D341Med (cell line): Measurements from ENCODE around the gene RMC1.
A peak's percentile ranks its signal among the peaks of the same experiment; 100 is the strongest.
"Not testable (repeated sequence)": the region's sequence is repeated elsewhere in the genome, so short reads cannot be mapped to it uniquely, and the experiment has no call there.

Experiments used
- DNase-seq: peaks from one replicate; pipeline ENCODE4 v3.0.0; 2012; ENCODE audit warnings: low spot score

Gene RMC1

DNA sequence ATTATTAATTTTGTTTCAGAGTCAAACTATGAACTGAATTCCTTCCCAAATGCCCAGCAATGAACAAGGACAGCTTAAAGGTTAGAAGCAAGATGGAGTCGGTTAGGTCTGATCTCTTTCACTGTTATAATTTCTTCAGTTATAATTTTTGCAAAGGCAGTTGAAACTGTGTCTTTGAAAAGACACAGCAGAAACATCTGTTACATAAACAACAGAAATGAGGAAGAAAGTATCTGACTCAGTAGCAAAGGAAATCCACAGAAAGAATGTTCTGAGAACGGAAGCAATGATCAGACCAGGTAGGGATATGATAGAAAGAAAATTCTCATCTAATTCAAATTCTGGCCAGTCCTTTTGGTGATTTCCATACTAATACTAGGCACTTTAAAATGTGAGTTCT, 5.2 kb upstream of the RMC1 start:
- no peak for DNase-seq

DNA sequence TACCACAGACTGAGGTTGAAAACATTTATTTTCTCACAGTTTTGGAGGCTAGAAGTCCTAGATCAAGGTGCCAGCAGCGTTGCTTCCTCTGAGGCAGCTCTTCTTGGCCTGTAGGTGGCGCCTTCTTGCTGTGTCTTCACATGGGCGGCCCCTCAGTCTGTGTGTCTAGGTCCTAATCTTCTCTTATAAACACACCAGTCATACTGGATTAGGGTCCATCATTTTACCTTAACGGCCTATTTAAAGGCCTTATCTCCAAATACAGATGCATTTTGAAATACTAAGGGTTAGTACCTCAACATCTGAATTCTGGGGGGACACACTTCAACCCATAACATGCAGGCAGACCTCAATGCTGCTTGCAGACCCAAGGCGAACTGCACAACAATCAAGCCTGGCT, 4.4 kb upstream of the RMC1 start:
- DNase-seq = peak; percentile 85

DNA sequence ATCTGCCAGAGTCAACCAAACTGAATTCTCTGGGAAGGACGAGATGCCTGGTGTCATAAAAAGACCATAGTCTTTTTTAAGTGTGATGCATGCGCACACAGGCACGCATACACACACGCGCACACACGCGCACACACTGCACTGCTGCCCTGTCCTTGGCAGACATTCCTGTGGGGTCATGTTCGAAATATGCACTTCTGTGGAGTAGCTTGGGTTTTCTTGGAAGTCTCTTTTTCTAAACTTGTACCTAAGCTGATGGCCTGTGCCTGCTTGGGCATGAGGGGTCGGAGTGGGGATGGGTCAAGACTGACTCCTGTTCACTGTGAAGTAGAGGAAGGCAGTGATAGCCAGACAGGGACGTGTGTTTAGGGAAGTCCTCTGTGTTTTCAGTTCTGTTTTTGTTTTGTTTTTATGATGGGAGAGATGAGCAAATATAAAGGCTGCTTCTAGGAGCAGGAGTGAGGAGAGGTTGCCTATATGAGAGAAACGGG, 4.0 kb upstream of the RMC1 start:
- DNase-seq = no peak

- DNase-seq = no peak
These were observed 1.7 kb upstream of the RMC1 start for GRCh38 chr18:23501626-23502025.

DNA sequence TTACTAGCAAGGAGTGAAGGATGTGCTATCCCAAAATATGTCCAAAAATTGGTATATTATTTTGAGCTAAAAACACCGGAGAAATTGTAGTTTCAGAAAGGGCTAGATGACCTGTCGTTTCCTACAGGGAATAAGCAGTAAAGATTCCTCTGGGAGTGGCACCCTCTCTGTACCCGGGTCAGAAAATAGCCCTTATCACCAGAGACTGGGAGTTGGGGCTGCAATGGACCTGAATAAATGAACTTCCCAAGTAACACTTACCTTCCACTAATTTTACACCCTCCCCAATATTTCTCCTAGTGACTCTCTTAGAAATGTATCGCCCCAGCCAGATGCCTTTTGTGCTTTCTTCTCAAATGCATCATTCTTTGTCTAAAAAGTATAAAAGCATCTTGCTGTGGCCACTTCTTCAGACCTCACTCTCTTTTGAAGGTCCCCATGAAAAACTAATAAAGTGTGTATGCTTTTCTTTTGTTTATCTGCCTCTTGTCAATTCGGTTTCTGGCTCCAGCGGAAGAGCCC, 734 bp upstream of the RMC1 start:
- DNase-seq = no peak

DNA sequence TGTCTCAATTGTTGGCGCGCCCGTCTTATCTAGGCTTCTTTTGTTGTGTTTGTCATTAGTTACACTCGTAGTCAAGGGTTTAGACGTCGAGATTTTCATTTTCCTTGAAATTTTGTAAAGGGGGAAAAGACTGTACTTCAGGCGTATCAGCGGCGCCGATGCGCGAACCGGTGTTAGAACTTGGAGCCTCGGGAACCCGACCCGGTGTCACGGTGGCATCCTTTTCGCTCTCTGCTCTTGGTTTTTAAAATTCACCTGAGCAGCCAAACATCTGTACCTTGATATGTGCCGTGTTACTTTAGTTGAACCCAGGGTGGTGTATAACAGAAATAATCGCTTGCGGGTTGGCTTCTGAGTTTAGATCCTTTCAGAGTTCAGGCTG, 643 bp downstream of the RMC1 start:
- no peak for DNase-seq

GRCh38 chr18:23504720-23505119, 1.4 kb downstream of the RMC1 start:
- DNase-seq = no peak

DNA sequence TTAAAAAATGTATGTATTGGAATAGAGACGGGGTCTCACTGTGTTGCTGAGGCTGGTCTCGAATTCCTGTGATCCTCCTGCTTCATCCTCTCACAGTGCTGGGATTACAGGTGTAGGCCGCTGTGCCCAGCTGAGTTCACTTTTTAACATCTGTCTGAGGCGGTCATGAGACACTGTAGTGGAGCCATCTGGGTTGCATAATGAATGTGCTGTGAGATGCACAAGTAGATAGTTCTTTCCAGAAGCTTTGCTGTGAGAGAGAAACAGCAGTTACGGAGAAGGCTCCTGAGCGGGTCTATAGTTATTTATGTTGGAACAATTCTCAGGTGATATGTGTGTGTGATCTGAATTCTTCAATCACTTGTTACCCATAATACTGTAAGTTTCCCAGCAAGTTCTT, 3.1 kb downstream of the RMC1 start:
- DNase-seq = no peak

GRCh38 chr18:23510923-23511322, 7.6 kb downstream of the RMC1 start:
- DNase-seq = not testable (repeated sequence)

- DNase-seq = not testable (repeated sequence)
These were observed 8.9 kb downstream of the RMC1 start for GRCh38 chr18:23512216-23512615.

GRCh38 chr18:23512641-23513040, 9.3 kb downstream of the RMC1 start:
- DNase-seq = no peak

GRCh38 chr18:23515911-23516546, 12.7 kb downstream of the RMC1 start:
- DNase-seq = peak; percentile 89

- DNase-seq = no peak
These were observed 16.4 kb downstream of the RMC1 start for GRCh38 chr18:23519734-23520133.

DNA sequence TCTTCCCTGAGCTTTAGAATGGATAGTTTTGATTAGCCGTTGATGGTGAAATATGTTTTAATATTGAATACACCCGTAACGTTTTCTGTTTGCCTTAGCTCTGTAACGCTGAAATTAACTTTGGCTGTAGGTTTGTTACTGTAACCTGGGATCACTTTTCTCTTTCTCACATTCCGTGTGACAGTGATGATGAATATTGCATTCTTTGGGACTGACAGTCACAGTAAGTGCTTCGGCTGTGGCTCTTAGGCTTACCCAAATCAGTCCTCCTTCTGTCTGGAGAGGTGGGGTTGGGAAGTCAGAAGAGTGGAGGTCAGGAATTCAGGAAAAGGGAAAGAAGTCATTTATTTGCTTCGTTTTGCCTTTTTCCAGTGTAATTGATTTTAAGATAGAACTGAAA, 18.0 kb downstream of the RMC1 start:
- DNase-seq = no peak

DNA sequence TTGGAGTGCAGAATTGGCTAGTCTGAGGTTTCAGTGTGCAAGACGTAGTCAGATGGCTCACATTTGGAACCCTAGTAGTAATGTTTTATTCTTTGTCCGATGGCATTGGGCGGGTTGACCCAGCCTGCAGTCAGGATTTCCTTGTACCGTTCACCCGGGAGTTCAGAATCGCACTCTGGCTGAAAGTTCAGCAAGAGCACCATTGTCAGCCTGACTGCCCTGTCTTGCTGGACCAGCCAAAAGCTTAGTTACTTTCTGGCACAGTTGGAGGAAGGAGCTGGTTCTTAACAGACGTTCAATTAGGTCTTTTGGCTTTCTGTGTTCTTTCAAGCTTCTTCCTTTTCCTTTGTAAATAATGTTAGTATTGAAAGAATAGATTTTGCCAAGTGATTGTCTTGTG, 18.6 kb downstream of the RMC1 start:
- DNase-seq = no peak

DNA sequence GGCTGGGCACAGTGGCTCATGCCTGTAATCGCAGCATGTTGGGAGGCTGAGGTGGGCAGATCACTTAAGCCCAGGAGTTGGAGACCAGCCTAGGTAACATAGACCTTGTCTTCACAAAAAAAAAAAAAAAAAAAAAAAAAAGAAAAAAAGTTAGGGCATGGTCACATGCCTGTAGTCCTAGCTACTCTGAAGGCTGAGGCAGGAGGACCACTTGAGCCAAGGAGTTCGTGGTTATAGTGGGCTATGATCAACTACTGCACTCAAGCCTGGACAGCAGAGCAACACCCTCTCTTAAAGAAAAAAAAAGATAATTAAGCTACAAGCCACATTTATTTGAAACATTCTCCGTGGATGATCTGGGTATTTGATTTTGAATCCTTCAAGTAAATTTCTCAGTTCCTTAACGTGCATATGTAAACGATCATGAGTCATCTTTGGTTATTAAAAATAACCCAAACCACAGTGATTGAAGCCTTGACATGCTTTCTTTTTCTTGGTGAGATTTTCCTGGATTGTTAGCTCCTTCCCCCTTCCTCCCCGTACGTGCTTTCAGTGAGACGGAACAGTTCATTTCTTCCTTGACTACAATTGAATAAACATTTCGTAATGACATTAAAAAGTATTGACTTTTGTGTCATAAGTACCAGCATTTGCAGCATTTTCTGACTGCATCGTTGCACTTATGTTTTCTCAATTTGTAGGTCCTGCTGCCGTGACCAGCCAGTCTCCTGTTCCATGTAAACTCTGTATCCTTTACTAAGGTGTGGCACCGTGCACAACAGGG, 20.3 kb downstream of the RMC1 start:
- no peak for DNase-seq

DNA sequence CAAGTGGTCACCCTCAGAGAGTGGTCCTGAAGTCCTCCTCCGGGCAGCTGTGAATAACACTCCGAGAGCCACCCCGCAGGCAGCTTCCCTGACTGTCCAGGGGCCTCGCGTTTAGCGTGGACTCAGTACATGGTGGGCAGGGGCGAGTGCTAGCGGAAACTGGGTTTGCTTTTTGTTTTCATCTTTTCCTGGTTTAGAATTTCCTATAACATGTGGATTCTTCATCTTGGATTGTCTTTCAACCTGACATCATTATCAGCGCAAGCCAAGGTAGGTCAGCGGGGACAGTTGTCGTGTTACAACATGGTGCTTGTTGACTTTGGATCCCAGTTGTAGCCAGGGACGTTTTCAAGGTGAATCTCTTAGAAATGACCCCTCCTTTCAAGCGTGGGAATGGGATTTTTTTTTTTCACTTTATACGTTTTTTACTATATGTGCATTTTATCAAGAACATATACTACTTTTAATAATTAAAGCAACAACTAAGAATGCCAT, 20.9 kb downstream of the RMC1 start:
- no peak for DNase-seq

- no peak for DNase-seq
These were observed 23.3 kb downstream of the RMC1 start for GRCh38 chr18:23526501-23527063.

GRCh38 chr18:23528580-23529472, 25.5 kb downstream of the RMC1 start:
- DNase-seq = no peak

DNA sequence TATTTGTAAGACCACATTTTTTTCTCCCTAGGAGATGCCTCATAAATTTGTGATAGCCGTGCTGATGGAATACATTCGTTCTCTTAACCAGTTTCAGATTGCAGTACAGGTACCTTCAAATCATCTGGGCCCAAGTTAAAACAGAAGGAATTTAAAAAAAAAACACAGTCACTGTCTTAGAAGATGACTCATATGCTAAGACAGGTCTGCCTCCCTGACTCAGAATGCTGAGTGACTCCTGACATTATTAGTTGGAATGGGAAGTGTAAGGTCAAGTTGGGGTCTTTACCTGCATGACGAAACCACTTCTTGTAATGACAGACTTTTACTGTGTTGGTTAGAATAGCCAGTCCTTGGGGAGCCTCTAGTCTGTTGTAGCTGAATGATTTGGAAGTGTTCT, 26.3 kb downstream of the RMC1 start:
- no peak for DNase-seq

DNA sequence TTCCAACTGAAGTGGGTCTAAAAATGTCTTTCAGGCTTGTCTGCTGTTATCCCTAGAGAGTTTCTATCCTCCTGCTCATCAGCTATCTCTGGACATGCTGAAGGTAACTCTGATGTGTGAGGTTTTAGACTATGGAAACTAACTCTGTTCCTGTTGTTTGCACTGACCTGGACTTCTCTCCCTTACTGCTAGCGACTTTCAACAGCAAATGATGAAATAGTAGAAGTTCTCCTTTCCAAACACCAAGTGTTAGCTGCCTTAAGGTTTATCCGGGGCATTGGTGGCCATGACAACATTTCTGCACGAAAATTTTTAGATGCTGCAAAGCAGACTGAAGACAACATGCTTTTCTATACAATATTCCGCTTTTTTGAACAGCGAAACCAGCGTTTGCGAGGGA, 26.9 kb downstream of the RMC1 start:
- DNase-seq = no peak

- DNase-seq = no peak
These were observed 28.6 kb downstream of the RMC1 start for GRCh38 chr18:23531912-23532311.
